G401 (cell line): Measurements from ENCODE around the gene LRRC4C. TPM values are rescaled to one million over a fixed set of nuclear protein-coding genes. Genes with fewer than 3 reads are reported as not detected.

Source experiments
- DNase-seq: peaks from one replicate; pipeline ENCODE4 v3.0.0-alpha.2; 2015; ENCODE audit warnings: low spot score
- in situ Hi-C: cut with HindIII; loops from 2 replicates; pipeline ENCODE4 v1.10.0; 2016; ENCODE audit warnings: low sequenced_read_pairs, mixed read lengths
- total RNA-seq: library from RNA; depleted of rRNA; stranded (reverse); fragments of >200 nt; shearing (Covaris generic); gene quantifications from 2 replicates; pipeline ENCODE4 v1.2.3, GENCODE V29; 2014

The LRRC4C gene
- total RNA-seq, 1 experiment from 2014 or later = not detected

GRCh38 chr11:41190437-41191082 lies 268.9 kb downstream of the LRRC4C start:
- in situ Hi-C loops = no loop called here
- no peak for DNase-seq

- in situ Hi-C loops = no loop called here
Observed at GRCh38 chr11:41189701-41190436, 269.6 kb downstream of the LRRC4C start.

GRCh38 chr11:41177791-41178190 lies 281.7 kb downstream of the LRRC4C start:
- DNase-seq = no peak
- in situ Hi-C loops = no loop called here

More at GRCh38 chr11:41189701-41190436, 269.6 kb downstream of the LRRC4C start:
- DNase-seq = peak; percentile 18

- in situ Hi-C loops = no loop called here
- DNase-seq = no peak
Observed at GRCh38 chr11:41175304-41175972, 284.0 kb downstream of the LRRC4C start.

GRCh38 chr11:41146326-41146725 lies 313.1 kb downstream of the LRRC4C start:
- no peak for DNase-seq
- in situ Hi-C loops = no loop called here

- no peak for DNase-seq
- in situ Hi-C loops = no loop called here
Observed at GRCh38 chr11:41145420-41145819, 314.0 kb downstream of the LRRC4C start.

GRCh38 chr11:41134971-41135370 lies 324.5 kb downstream of the LRRC4C start:
- in situ Hi-C loops = no loop called here
- no peak for DNase-seq

GRCh38 chr11:41133023-41133422 lies 326.4 kb downstream of the LRRC4C start:
- in situ Hi-C loops = no loop called here

GRCh38 chr11:41121600-41121999 lies 337.9 kb downstream of the LRRC4C start:
- in situ Hi-C loops = no loop called here
- DNase-seq = peak; percentile 5

More at GRCh38 chr11:41133023-41133422, 326.4 kb downstream of the LRRC4C start:
- DNase-seq = no peak

- in situ Hi-C loops = no loop called here
- DNase-seq = no peak
Observed at GRCh38 chr11:41119484-41119883, 340.0 kb downstream of the LRRC4C start.

GRCh38 chr11:41118521-41118920 lies 340.9 kb downstream of the LRRC4C start:
- in situ Hi-C loops = no loop called here
- no peak for DNase-seq

- in situ Hi-C loops = no loop called here
- DNase-seq = no peak
Observed at GRCh38 chr11:41116970-41117369, 342.5 kb downstream of the LRRC4C start.

- DNase-seq = no peak
- in situ Hi-C loops = no loop called here
Observed at GRCh38 chr11:41115066-41115465, 344.4 kb downstream of the LRRC4C start.

GRCh38 chr11:41113160-41113559 lies 346.3 kb downstream of the LRRC4C start:
- in situ Hi-C loops = no loop called here
- no peak for DNase-seq

GRCh38 chr11:41110527-41110926 lies 348.9 kb downstream of the LRRC4C start:
- in situ Hi-C loops = no loop called here
- no peak for DNase-seq

- in situ Hi-C loops = no loop called here
Observed at GRCh38 chr11:41102471-41102870, 357.0 kb downstream of the LRRC4C start.

GRCh38 chr11:41099654-41100053 lies 359.8 kb downstream of the LRRC4C start:
- no peak for DNase-seq
- in situ Hi-C loops = no loop called here

More at GRCh38 chr11:41102471-41102870, 357.0 kb downstream of the LRRC4C start:
- DNase-seq = no peak

GRCh38 chr11:41085123-41085522 lies 374.3 kb downstream of the LRRC4C start:
- in situ Hi-C loops = no loop called here
- DNase-seq = no peak

- no peak for DNase-seq
- in situ Hi-C loops = no loop called here
Observed at GRCh38 chr11:41081756-41082285, 377.6 kb downstream of the LRRC4C start.

GRCh38 chr11:41074318-41074717 lies 385.1 kb downstream of the LRRC4C start:
- DNase-seq = no peak
- in situ Hi-C loops = no loop called here
